Vagina (tissue), 2 donors: ENCODE measurements around the gene MMD2. TPM values are rescaled to one million over a fixed set of nuclear protein-coding genes. Genes with fewer than 3 reads are reported as not detected.
A peak's percentile ranks its signal among the peaks of the same experiment; 100 is the strongest.

Experiments
- DNase-seq, 2 donors: peaks; one replicate each; pipeline ENCODE4 v3.0.0-alpha.2; 2017; ENCODE audit errors: extremely low spot score in 2 of 2
- H3K27ac ChIP-seq: fragments of 200-600 bp; sonication (generic); one replicate; pipeline ENCODE4 v1.5.1; 2019
- H3K27me3 ChIP-seq: fragments of 200-600 bp; sonication (generic); one replicate; pipeline ENCODE4 v1.5.1; 2019
- H3K36me3 ChIP-seq, 2 donors: fragments of 200-600 bp; sonication (generic); one replicate each; pipeline ENCODE4 v1.5.1; 2017 to 2019
- H3K4me1 ChIP-seq: fragments of 200-600 bp; sonication (generic); one replicate; pipeline ENCODE4 v1.5.1; 2019
- H3K4me3 ChIP-seq, 2 donors: fragments of 200-600 bp; sonication (generic); 1 replicate in 1 of 2; 2 replicates in 1 of 2; pipeline ENCODE4 v1.5.1; 2016 to 2019
- H3K9me3 ChIP-seq: fragments of 200-600 bp; sonication (generic); one replicate; pipeline ENCODE4 v1.5.1; 2019
- CTCF ChIP-seq, 3 experiments: fragments of 450-650 bp in 2 of 3; fragments of 200-600 bp in 1 of 3; sonication (generic) in 1 of 3; IDR thresholded peaks; one replicate each; pipeline ENCODE4 v1.5.1; 2017 to 2019; ENCODE audit warnings: antibody characterized with exemption in 3 of 3, mild to moderate bottlenecking in 2 of 3, moderate library complexity in 2 of 3
- POLR2A ChIP-seq, 2 donors: fragments of 450-650 bp; IDR thresholded peaks; one replicate each; pipeline ENCODE4 v1.6.1; 2017; ENCODE audit warnings: antibody characterized with exemption in 2 of 2, mild to moderate bottlenecking in 2 of 2, moderate library complexity in 2 of 2
- POLR2AphosphoS5 ChIP-seq, 2 donors: sonication (generic); formaldehyde crosslinking; IDR thresholded peaks; one replicate each; pipeline ENCODE4 v1.9.0; 2017; ENCODE audit warnings: antibody characterized with exemption in 2 of 2, mild to moderate bottlenecking in 2 of 2, low read depth in 1 of 2; ENCODE audit not compliant: insufficient read depth in 1 of 2
- intact Hi-C: fragments of 100-400 bp; cut with DNase I; formaldehyde crosslinking; loops from one replicate; pipeline ENCODE4 v1.15.1; 2023
- total RNA-seq: library from RNA; depleted of rRNA; stranded (reverse); fragments of >200 nt; gene quantifications from one replicate; pipeline ENCODE4 v1.2.3, GENCODE V29; 2016

Gene MMD2, protein sequence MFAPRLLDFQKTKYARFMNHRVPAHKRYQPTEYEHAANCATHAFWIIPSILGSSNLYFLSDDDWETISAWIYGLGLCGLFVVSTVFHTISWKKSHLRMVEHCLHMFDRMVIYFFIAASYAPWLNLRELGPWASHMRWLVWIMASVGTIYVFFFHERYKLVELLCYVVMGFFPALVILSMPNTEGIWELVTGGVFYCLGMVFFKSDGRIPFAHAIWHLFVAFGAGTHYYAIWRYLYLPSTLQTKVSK
- not detected for total RNA-seq

- no peak within 1 kb of the TSS for H3K27ac ChIP-seq
- TF ChIP-seq CTCF (IDR thresholded peaks at IDR 0.05) (no peak), POLR2A (IDR thresholded peaks at IDR 0.05) (no peak)
- H3K9me3 ChIP-seq, result no peaks in the 10 kb centered on the region
- no peak for DNase-seq
- H3K4me1 ChIP-seq, result peaks cover 12% of the 10 kb centered on the region
- H3K36me3 ChIP-seq, result no peaks in the 10 kb centered on the region
- no peaks in the 10 kb centered on the region for H3K27me3 ChIP-seq
- H3K4me3 ChIP-seq, result peak within 1 kb of the TSS; percentile 28 to 46
- intact Hi-C loops, result no loop called here
Observed at GRCh38 chr7:4958477-4959301, at the start of gene MMD2. Gene MMD2 (minus strand): TSS chr7:4959187. CDS start chr7:4959017, 170 bp downstream.

DNA sequence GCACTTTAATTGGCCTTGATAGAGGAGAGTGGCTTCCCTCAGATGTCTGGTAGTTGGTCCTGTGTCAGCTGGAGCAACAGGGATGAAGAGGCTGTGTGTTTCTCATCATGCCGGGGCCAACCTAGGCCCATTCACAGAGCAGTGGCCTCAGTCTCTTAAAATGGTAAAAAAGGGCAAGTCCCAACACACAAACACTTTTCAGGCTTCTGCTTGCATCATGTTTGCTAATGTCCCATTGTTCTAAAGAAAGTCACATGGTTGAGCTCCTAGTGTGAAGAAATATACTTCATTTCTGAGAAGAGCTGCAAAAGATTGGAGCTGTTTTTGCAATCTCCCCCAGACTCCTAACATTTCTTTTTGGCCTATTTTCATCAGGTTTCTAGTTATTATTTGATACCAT, 46.1 kb upstream of the MMD2 start:
- Histone ChIP-seq H3K4me1 (no peaks in the 10 kb centered on the region), H3K36me3 (peaks cover 0 to 9% of the 10 kb centered on the region in 2 donors), H3K9me3 (no peaks in the 10 kb centered on the region), H3K27me3 (no peaks in the 10 kb centered on the region), H3K27ac (no peak overlapping the region), H3K4me3 (no peak overlapping the region)
- DNase-seq, result no peak
- intact Hi-C loops, result no loop called here
- TF ChIP-seq CTCF (IDR thresholded peaks at IDR 0.05) (no peak), POLR2A (IDR thresholded peaks at IDR 0.05) (no peak), POLR2AphosphoS5 (IDR thresholded peaks at IDR 0.05; ENCODE audit: insufficient read depth in 1 of 2, low read depth in 1 of 2) (no peak)

DNA sequence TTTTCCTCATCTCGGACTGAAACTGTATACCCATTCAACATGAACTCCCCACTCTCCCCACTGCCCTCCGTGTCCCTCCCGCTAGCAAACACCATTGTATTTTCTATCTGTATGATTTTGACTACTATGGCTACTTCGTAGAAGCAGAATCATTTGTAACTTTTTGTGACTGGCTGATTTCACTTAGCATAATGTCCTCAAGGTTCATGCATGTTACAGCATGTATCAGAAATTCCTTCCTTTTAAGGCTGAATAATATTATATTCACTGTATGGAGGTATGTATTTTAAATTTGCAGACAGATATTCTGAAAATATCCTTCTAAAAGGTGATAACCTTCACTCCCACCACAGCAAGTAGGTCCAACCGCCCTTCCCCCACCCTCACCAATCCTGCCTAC, 42.9 kb upstream of the MMD2 start:
- H3K27ac ChIP-seq, result no peak overlapping the region
- H3K4me1 ChIP-seq, result no peaks in the 10 kb centered on the region
- intact Hi-C loops, result no loop called here
- TF ChIP-seq POLR2A (IDR thresholded peaks at IDR 0.05), result no peak
- TF ChIP-seq POLR2AphosphoS5 (IDR thresholded peaks at IDR 0.05; ENCODE audit: insufficient read depth in 1 of 2, low read depth in 1 of 2), result no peak
- TF ChIP-seq CTCF (IDR thresholded peaks at IDR 0.05), result no peak
- peaks cover 0 to 9% of the 10 kb centered on the region in 2 donors for H3K36me3 ChIP-seq
- no peaks in the 10 kb centered on the region for H3K27me3 ChIP-seq
- no peaks in the 10 kb centered on the region for H3K9me3 ChIP-seq
- no peak for DNase-seq
- H3K4me3 ChIP-seq, result no peak overlapping the region

- no peak overlapping the region for H3K4me3 ChIP-seq
- peaks cover 0 to 9% of the 10 kb centered on the region in 2 donors for H3K36me3 ChIP-seq
- intact Hi-C loops, result no loop called here
- no peak overlapping the region for H3K27ac ChIP-seq
- H3K27me3 ChIP-seq, result no peaks in the 10 kb centered on the region
- TF ChIP-seq POLR2A (IDR thresholded peaks at IDR 0.05) (no peak), POLR2AphosphoS5 (IDR thresholded peaks at IDR 0.05; ENCODE audit: insufficient read depth in 1 of 2, low read depth in 1 of 2) (no peak), CTCF (IDR thresholded peaks at IDR 0.05) (no peak)
- no peaks in the 10 kb centered on the region for H3K9me3 ChIP-seq
- H3K4me1 ChIP-seq, result no peaks in the 10 kb centered on the region
- DNase-seq, result no peak
Observed at GRCh38 chr7:5001003-5001402, 42.0 kb upstream of the MMD2 start.
